A673 (cell line): ENCODE results near the gene LSM10. TPM values are rescaled to one million over a fixed set of nuclear protein-coding genes. Genes with fewer than 3 reads are reported as not detected.
A peak's percentile ranks its signal among the peaks of the same experiment; 100 is the strongest.

Experiments used
- BruUV-seq: library from RNA; stranded (reverse); fragments of 400-500 nt; replicated peaks from 2 replicates; lab custom pipeline; 2021; lab: Mats Ljungman, UMichigan
- CTCF ChIA-PET: fragments of 300-600 bp; sonication (Branson Sonifier 250); formaldehyde crosslinking; loops from one replicate; lab custom pipeline; 2022; ENCODE audit warnings: antibody characterized with exemption; lab: Charles Lee
- POLR2A ChIA-PET: fragments of 300-600 bp; sonication (Branson Sonifier 250); formaldehyde crosslinking; loops from one replicate; lab custom pipeline; 2022; ENCODE audit warnings: antibody characterized with exemption; ENCODE audit not compliant: low non-redundant PET; lab: Charles Lee
- DNase-seq: peaks from one replicate; pipeline ENCODE4 v3.0.0-alpha.2; 2015; ENCODE audit warnings: low spot score
- H3K27ac ChIP-seq: fragments of 200-600 bp; sonication (generic); 2 replicates; pipeline ENCODE4 v1.5.1; 2016; ENCODE audit warnings: mixed run types, low read depth, mild to moderate bottlenecking, mixed read lengths, antibody characterized with exemption, low read length; ENCODE audit not compliant: poor library complexity, severe bottlenecking
- H3K27me3 ChIP-seq: fragments of 200-600 bp; sonication (generic); replicated peaks from 2 replicates; pipeline ENCODE4 v1.6.1; 2017; ENCODE audit warnings: mixed run types, low read depth, mild to moderate bottlenecking, mixed read lengths, antibody characterized with exemption, low read length; ENCODE audit not compliant: insufficient read depth, poor library complexity
- H3K36me3 ChIP-seq: fragments of 200-600 bp; sonication (generic); 2 replicates; pipeline ENCODE4 v1.6.1; 2016; ENCODE audit warnings: mixed run types, mild to moderate bottlenecking, mixed read lengths, antibody characterized with exemption, low read length; ENCODE audit not compliant: insufficient read depth, poor library complexity, severe bottlenecking
- H3K4me1 ChIP-seq: fragments of 200-600 bp; sonication (generic); 2 replicates; pipeline ENCODE4 v1.6.1; 2017; ENCODE audit warnings: mixed run types, mild to moderate bottlenecking, mixed read lengths, antibody characterized with exemption, low read length; ENCODE audit not compliant: insufficient read depth, poor library complexity, severe bottlenecking
- H3K4me3 ChIP-seq: fragments of 200-600 bp; sonication (generic); 2 replicates; pipeline ENCODE4 v1.5.1; 2016; ENCODE audit warnings: low read depth, mixed run types, mild to moderate bottlenecking, mixed read lengths, low read length; ENCODE audit not compliant: poor library complexity, severe bottlenecking
- H3K9me3 ChIP-seq: fragments of 200-600 bp; sonication (generic); 2 replicates; pipeline ENCODE4 v1.6.1; 2016; ENCODE audit warnings: mixed run types, low read depth, mild to moderate bottlenecking, mixed read lengths, antibody characterized with exemption, low read length; ENCODE audit not compliant: poor library complexity, severe bottlenecking
- CTCF ChIP-seq: fragments of 300-800, 200-600 bp; sonication (generic); conservative IDR thresholded peaks from 2 replicates; pipeline ENCODE4 v1.5.1; 2017; ENCODE audit warnings: low read depth, mild to moderate bottlenecking, antibody characterized with exemption, low read length, moderate library complexity, mixed read lengths
- EZH2 ChIP-seq: fragments of 200-600 bp; sonication (generic); IDR thresholded peaks from 2 replicates; pipeline ENCODE4 v1.6.1; 2017; ENCODE audit warnings: borderline replicate concordance, low read depth, mild to moderate bottlenecking, mixed read lengths, antibody characterized with exemption, low read length; ENCODE audit not compliant: poor library complexity, severe bottlenecking
- intact Hi-C: fragments of 100-400 bp; cut with micrococcal nuclease; formaldehyde crosslinking; loops from one replicate; pipeline ENCODE4 v1.10.0; 2022; ENCODE audit not compliant: unreplicated experiment
- total RNA-seq: library from RNA; stranded (reverse); gene quantifications from 2 replicates; pipeline ENCODE4 v1.2.3, GENCODE V29; 2021

The LSM10 gene
- total RNA-seq, 1 experiment from 2014 or later = 68.0 TPM

GRCh38 chr1:36402504-36402890 lies 4.8 kb upstream of the LSM10 start:
- no peaks in the 10 kb centered on the region for H3K36me3 ChIP-seq
- H3K27me3 ChIP-seq = no peaks in the 10 kb centered on the region
- POLR2A ChIA-PET = no interaction called here
- TF ChIP-seq CTCF (no peak), EZH2 (no peak)
- BruUV-seq = no TSS peak
- no peak overlapping the region for H3K4me3 ChIP-seq
- DNase-seq = no peak
- intact Hi-C loops = no loop called here
- peaks cover 3% of the 10 kb centered on the region for H3K4me1 ChIP-seq
- no peak overlapping the region for H3K27ac ChIP-seq
- CTCF ChIA-PET = no interaction called here
- H3K9me3 ChIP-seq = no peaks in the 10 kb centered on the region

- H3K4me1 ChIP-seq = peaks cover 3% of the 10 kb centered on the region
- no peak for DNase-seq
- BruUV-seq = no TSS peak
- ChIA-PET POLR2A (no interaction called here), CTCF (no interaction called here)
- TF ChIP-seq CTCF (no peak), EZH2 (no peak)
- H3K36me3 ChIP-seq = no peaks in the 10 kb centered on the region
- no peaks in the 10 kb centered on the region for H3K9me3 ChIP-seq
- no peaks in the 10 kb centered on the region for H3K27me3 ChIP-seq
- no peak overlapping the region for H3K4me3 ChIP-seq
- H3K27ac ChIP-seq = peak overlapping the region; percentile 22
- intact Hi-C loops = no loop called here
Observed at GRCh38 chr1:36401602-36402503, 4.1 kb upstream of the LSM10 start.

GRCh38 chr1:36400825-36401601 lies 3.3 kb upstream of the LSM10 start:
- intact Hi-C loops = no loop called here
- no peaks in the 10 kb centered on the region for H3K27me3 ChIP-seq
- H3K4me3 ChIP-seq = no peak overlapping the region
- H3K27ac ChIP-seq = peak overlapping the region; percentile 22
- no peaks in the 10 kb centered on the region for H3K9me3 ChIP-seq
- CTCF ChIA-PET = no interaction called here
- POLR2A ChIA-PET = interaction anchor here (1.5 kb wide), 1 partner anchor 15 kb away, joined by 5 read pairs; no protein-coding TSS in a partner anchor
- no TSS peak for BruUV-seq
- H3K4me1 ChIP-seq = peaks cover 8% of the 10 kb centered on the region
- TF ChIP-seq CTCF (no peak), EZH2 (no peak)
- DNase-seq = peak; percentile 58
- H3K36me3 ChIP-seq = no peaks in the 10 kb centered on the region
